K562 (cell line): ENCODE data around the gene TMEM208.

Experiments
- ATF1 ChIP-seq, 2 experiments: fragments of 450-650 bp in 1 of 2; IDR thresholded peaks; 2 replicates each; pipeline ENCODE4 v1.6.1; 2016; ENCODE audit warnings: missing compliant biosample characterization in 1 of 2, missing genetic modification characterization in 1 of 2
- CTCF ChIP-seq, 3 experiments: IDR thresholded peaks in 2 of 3; conservative IDR thresholded peaks in 1 of 3; 2 replicates each; pipeline ENCODE4 v1.5.1; 2011 to 2012; ENCODE audit warnings: low read length in 3 of 3, mild to moderate bottlenecking in 3 of 3, control low read depth in 2 of 3, improper control_type of control experiment in 1 of 3, inconsistent platforms in 1 of 3, low read depth in 1 of 3, mixed read lengths in 1 of 3, moderate library complexity in 1 of 3; ENCODE audit not compliant: insufficient read depth in 2 of 3
- E2F8 ChIP-seq: fragments of 450-650 bp; IDR thresholded peaks from 2 replicates; pipeline ENCODE4 v1.7.1; 2018; ENCODE audit warnings: mild to moderate bottlenecking, low read depth; ENCODE audit not compliant: partially characterized antibody
- EGR1 ChIP-seq: fragments of 450-650 bp; conservative IDR thresholded peaks from 2 replicates; pipeline ENCODE4 v1.6.1; 2017; ENCODE audit warnings: mild to moderate bottlenecking
- ETS2 ChIP-seq: IDR thresholded peaks from 2 replicates; pipeline ENCODE4 v1.6.1; 2016; ENCODE audit warnings: borderline replicate concordance, missing genetic modification characterization, mild to moderate bottlenecking, moderate library complexity, missing compliant biosample characterization; ENCODE audit not compliant: poor library complexity, severe bottlenecking
- POLR2A ChIP-seq: fragments of 450-650 bp; conservative IDR thresholded peaks from 2 replicates; pipeline ENCODE4 v1.6.1; 2016
- RAD51 ChIP-seq: fragments of 450-650 bp; IDR thresholded peaks from 2 replicates; pipeline ENCODE4 v1.7.1; 2016; ENCODE audit warnings: low read depth, mild to moderate bottlenecking, borderline replicate concordance
- ZNF324 ChIP-seq: fragments of 250-450 bp; sonication (Bioruptor Pico); IDR thresholded peaks from 2 replicates; pipeline ENCODE4 v1.4.0; 2020; ENCODE audit warnings: mild to moderate bottlenecking
- TF ChIP-seq, protein P1 (sequence below): fragments of 250-450 bp; sonication (Bioruptor Pico); IDR thresholded peaks from 2 replicates; pipeline ENCODE4 v1.8.0; 2022; ENCODE audit warnings: moderate library complexity, mild to moderate bottlenecking, inconsistent platforms
- TF ChIP-seq, protein P2 (sequence below): sonication (generic); formaldehyde crosslinking; IDR thresholded peaks from 2 replicates; pipeline ENCODE4 v1.9.0; 2022; ENCODE audit warnings: mild to moderate bottlenecking, missing genetic modification reagents
- TF ChIP-seq, protein P3 (sequence below): sonication (generic); formaldehyde crosslinking; IDR thresholded peaks from 2 replicates; pipeline ENCODE4 v1.8.0; 2022; ENCODE audit warnings: mild to moderate bottlenecking, low read depth, missing genetic modification reagents

DNA sequence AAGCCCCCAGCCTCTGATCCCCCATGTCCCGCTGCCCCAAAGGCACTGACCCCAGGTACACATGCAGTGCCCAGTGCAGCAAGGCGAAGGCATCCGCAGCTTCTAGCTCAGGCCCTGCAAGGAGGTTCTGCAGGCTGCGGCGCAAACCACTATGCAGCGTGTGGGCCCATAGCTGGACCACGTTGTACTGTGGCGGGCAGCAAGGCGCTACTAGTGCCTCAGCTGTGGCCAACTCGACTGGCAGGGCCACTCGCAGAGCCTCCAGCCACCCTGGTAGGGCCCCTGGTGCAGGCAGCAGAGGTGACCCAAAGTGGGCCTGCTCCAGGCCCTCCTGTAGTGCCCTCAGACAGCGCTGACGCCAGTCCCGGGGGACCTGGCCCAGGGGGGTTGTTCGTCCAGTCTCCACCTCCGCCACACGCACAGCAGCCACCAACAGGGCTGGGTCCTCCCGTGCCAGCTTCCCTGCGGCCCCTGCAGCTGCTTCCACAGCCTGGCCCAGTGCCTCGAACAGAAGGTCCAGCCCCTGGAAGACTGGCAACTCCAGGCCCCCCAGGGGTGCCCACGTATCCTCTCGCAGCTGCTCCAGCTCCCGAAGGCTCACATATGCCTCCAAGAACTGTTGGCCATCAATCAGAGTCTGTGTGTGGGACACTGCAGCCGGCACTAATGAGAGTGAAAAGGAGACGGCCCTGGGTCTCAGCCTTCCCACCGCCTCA, 39.6 kb upstream of the TMEM208 start:
- TF ChIP-seq CTCF (IDR thresholded peaks at IDR 0.05 in 2 of 3, conservative IDR thresholded peaks at IDR 0.05 in 1 of 3; ENCODE audit: insufficient read depth in 2 of 3, low read depth in 1 of 3, low read length in 3 of 3) (no peak), POLR2A (no peak), ETS2 (tag) (no peak), ZNF324 (CRISPR knock-in tag) (no peak), ATF1 (CRISPR knock-in tag; IDR thresholded peaks at IDR 0.05) (no peak), ATF1 (tag; IDR thresholded peaks at IDR 0.05) (no peak), E2F8 (no peak), EGR1 (no peak), RAD51 (no peak)
- TF ChIP-seq, protein P1, sequence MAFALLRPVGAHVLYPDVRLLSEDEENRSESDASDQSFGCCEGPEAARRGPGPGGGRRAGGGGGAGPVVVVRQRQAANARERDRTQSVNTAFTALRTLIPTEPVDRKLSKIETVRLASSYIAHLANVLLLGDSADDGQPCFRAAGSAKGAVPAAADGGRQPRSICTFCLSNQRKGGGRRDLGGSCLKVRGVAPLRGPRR: no peak
- TF ChIP-seq, protein P2, sequence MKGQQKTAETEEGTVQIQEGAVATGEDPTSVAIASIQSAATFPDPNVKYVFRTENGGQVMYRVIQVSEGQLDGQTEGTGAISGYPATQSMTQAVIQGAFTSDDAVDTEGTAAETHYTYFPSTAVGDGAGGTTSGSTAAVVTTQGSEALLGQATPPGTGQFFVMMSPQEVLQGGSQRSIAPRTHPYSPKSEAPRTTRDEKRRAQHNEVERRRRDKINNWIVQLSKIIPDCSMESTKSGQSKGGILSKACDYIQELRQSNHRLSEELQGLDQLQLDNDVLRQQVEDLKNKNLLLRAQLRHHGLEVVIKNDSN (CRISPR knock-in tag): no peak
- TF ChIP-seq, protein P3, sequence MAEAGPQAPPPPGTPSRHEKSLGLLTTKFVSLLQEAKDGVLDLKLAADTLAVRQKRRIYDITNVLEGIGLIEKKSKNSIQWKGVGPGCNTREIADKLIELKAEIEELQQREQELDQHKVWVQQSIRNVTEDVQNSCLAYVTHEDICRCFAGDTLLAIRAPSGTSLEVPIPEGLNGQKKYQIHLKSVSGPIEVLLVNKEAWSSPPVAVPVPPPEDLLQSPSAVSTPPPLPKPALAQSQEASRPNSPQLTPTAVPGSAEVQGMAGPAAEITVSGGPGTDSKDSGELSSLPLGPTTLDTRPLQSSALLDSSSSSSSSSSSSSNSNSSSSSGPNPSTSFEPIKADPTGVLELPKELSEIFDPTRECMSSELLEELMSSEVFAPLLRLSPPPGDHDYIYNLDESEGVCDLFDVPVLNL (CRISPR knock-in tag): no peak
